ENCODE results near the gene TBX2.

GRCh38 chr17:61368832-61369450, 30.7 kb upstream of the TBX2 start:
- TF ChIP-seq POLR2A (IDR thresholded peaks at IDR 0.05; ENCODE audit: low read depth, low read length) (no peak), CTCF (conservative IDR thresholded peaks at IDR 0.05; ENCODE audit: low read depth, low read length) (no peak), MXI1 (IDR thresholded peaks at IDR 0.05; ENCODE audit: borderline replicate concordance, low read depth, low read length) (no peak), FOS (IDR thresholded peaks at IDR 0.05; ENCODE audit: low read depth, low read length) (no peak), RFX5 (IDR thresholded peaks at IDR 0.05; ENCODE audit: low read depth, low read length) (no peak), RAD21 (IDR thresholded peaks at IDR 0.05; ENCODE audit: low read length) (no peak), ELK1 (IDR thresholded peaks at IDR 0.05; ENCODE audit: borderline replicate concordance, low read depth, low read length) (no peak), RCOR1 (IDR thresholded peaks at IDR 0.05; ENCODE audit: insufficient replicate concordance, low read length) (no peak), CHD1 (IDR thresholded peaks at IDR 0.05; ENCODE audit: low read depth, low read length) (no peak), NFE2L2 (IDR thresholded peaks at IDR 0.05; ENCODE audit: low read depth, low read length) (no peak), MAZ (IDR thresholded peaks at IDR 0.05; ENCODE audit: borderline replicate concordance, low read depth, low read length) (no peak)
